ENCODE results near the gene DYSF. TPM values are rescaled to one million over a fixed set of nuclear protein-coding genes. Genes with fewer than 3 reads are reported as not detected.
A peak's percentile ranks its signal among the peaks of the same experiment; 100 is the strongest.

Gene DYSF
- total RNA-seq, 1 donor from 2014 or later, result 112 TPM

GRCh38 chr2:71540818-71541217 lies 87.5 kb downstream of the DYSF start:
- Mint-ChIP-seq H3K36me3 (ENCODE audit: low read depth) (peaks cover 11% of the 10 kb centered on the region), H3K27me3 (ENCODE audit: low read depth) (no peaks in the 10 kb centered on the region), H3K27ac (ENCODE audit: unreplicated experiment) (no peak overlapping the region), H3K9me3 (ENCODE audit: low read depth) (no peaks in the 10 kb centered on the region), H3K4me3 (ENCODE audit: unreplicated experiment) (no peak overlapping the region), H3K4me1 (ENCODE audit: low read depth) (peaks cover 4% of the 10 kb centered on the region)
- DNase-seq (ENCODE audit: low spot score), result no peak
- TF ChIP-seq CTCF (IDR thresholded peaks at IDR 0.05), result no peak

GRCh38 chr2:71544919-71545571 lies 91.7 kb downstream of the DYSF start:
- Mint-ChIP-seq H3K4me1 (ENCODE audit: low read depth) (peaks cover 4% of the 10 kb centered on the region), H3K9me3 (ENCODE audit: low read depth) (no peaks in the 10 kb centered on the region), H3K27ac (ENCODE audit: unreplicated experiment) (no peak overlapping the region), H3K4me3 (ENCODE audit: unreplicated experiment) (no peak overlapping the region), H3K27me3 (ENCODE audit: low read depth) (no peaks in the 10 kb centered on the region), H3K36me3 (ENCODE audit: low read depth) (peaks cover 7% of the 10 kb centered on the region)
- DNase-seq (ENCODE audit: low spot score), result no peak
- no peak for TF ChIP-seq CTCF (IDR thresholded peaks at IDR 0.05)

- DNase-seq (ENCODE audit: low spot score), result peak; percentile 38
- peak; percentile 91 for TF ChIP-seq CTCF (IDR thresholded peaks at IDR 0.05)
These were observed 92.4 kb downstream of the DYSF start for GRCh38 chr2:71545572-71546274.

GRCh38 chr2:71546275-71546638 lies 92.9 kb downstream of the DYSF start:
- TF ChIP-seq CTCF (IDR thresholded peaks at IDR 0.05), result no peak
- Mint-ChIP-seq H3K36me3 (ENCODE audit: low read depth) (peaks cover 7% of the 10 kb centered on the region), H3K4me1 (ENCODE audit: low read depth) (peaks cover 4% of the 10 kb centered on the region), H3K27me3 (ENCODE audit: low read depth) (no peaks in the 10 kb centered on the region), H3K4me3 (ENCODE audit: unreplicated experiment) (no peak overlapping the region), H3K9me3 (ENCODE audit: low read depth) (no peaks in the 10 kb centered on the region), H3K27ac (ENCODE audit: unreplicated experiment) (no peak overlapping the region)
- DNase-seq (ENCODE audit: low spot score), result no peak

More at GRCh38 chr2:71545572-71546274, 92.4 kb downstream of the DYSF start:
- H3K4me3 Mint-ChIP-seq (ENCODE audit: unreplicated experiment), result no peak overlapping the region
- peaks cover 7% of the 10 kb centered on the region for H3K36me3 Mint-ChIP-seq (ENCODE audit: low read depth)
- no peak overlapping the region for H3K27ac Mint-ChIP-seq (ENCODE audit: unreplicated experiment)
- peaks cover 4% of the 10 kb centered on the region for H3K4me1 Mint-ChIP-seq (ENCODE audit: low read depth)
- H3K27me3 Mint-ChIP-seq (ENCODE audit: low read depth), result no peaks in the 10 kb centered on the region
- H3K9me3 Mint-ChIP-seq (ENCODE audit: low read depth), result no peaks in the 10 kb centered on the region

GRCh38 chr2:71546777-71547281 lies 93.5 kb downstream of the DYSF start:
- H3K9me3 Mint-ChIP-seq (ENCODE audit: low read depth), result no peaks in the 10 kb centered on the region
- peak; percentile 72 for DNase-seq (ENCODE audit: low spot score)
- H3K36me3 Mint-ChIP-seq (ENCODE audit: low read depth), result peaks cover 8% of the 10 kb centered on the region
- H3K4me1 Mint-ChIP-seq (ENCODE audit: low read depth), result peaks cover 4% of the 10 kb centered on the region
- H3K27me3 Mint-ChIP-seq (ENCODE audit: low read depth), result no peaks in the 10 kb centered on the region
- no peak overlapping the region for H3K4me3 Mint-ChIP-seq (ENCODE audit: unreplicated experiment)
- no peak overlapping the region for H3K27ac Mint-ChIP-seq (ENCODE audit: unreplicated experiment)
- TF ChIP-seq CTCF (IDR thresholded peaks at IDR 0.05), result no peak
